IMR-90 (cell line): ENCODE measurements around the gene MYH9. TPM values are rescaled to one million over a fixed set of nuclear protein-coding genes. Genes with fewer than 3 reads are reported as not detected.

Source experiments
- ATAC-seq: fragments of 200-7000 bp; cut with Tn5 transposase; 2 replicates; pipeline ENCODE4 v1.9.1; 2020; ENCODE audit warnings: low read depth, mild to moderate bottlenecking, moderate library complexity
- BruUV-seq: library from RNA; stranded (reverse); fragments of 400-500 nt; replicated peaks from 2 replicates; lab custom pipeline; 2021; lab: Mats Ljungman, UMichigan
- CTCF ChIA-PET: fragments of 300-600 bp; formaldehyde crosslinking; extraction: SDS; loops from one replicate; lab custom pipeline; 2021; ENCODE audit warnings: antibody characterized with exemption; lab: Yijun Ruan, JAX
- POLR2A ChIA-PET: fragments of 300-600 bp; sonication (Branson Sonifier 250); formaldehyde crosslinking; loops from one replicate; lab custom pipeline; 2022; ENCODE audit warnings: antibody characterized with exemption; ENCODE audit not compliant: unreplicated experiment; lab: Charles Lee
- DNase-seq: peaks from one replicate; pipeline ENCODE4 v3.0.0; 2013
- H2AFZ ChIP-seq: replicated peaks from 2 replicates; pipeline ENCODE3; 2013; ENCODE audit warnings: low read length, mild to moderate bottlenecking; ENCODE audit not compliant: poor library complexity
- H2AK5ac ChIP-seq: 2 replicates; pipeline ENCODE4 v1.6.1; 2013; ENCODE audit warnings: low read depth, low read length, inconsistent platforms
- H2AK9ac ChIP-seq: replicated peaks from 2 replicates; pipeline ENCODE3; 2013; ENCODE audit warnings: mild to moderate bottlenecking, low read depth, low read length, moderate library complexity; ENCODE audit not compliant: poor library complexity
- H2BK120ac ChIP-seq: 2 replicates; pipeline ENCODE4 v1.6.1; 2013; ENCODE audit warnings: low read depth, low read length, inconsistent platforms
- H2BK15ac ChIP-seq: 3 replicates; pipeline ENCODE4 v1.6.1; 2013; ENCODE audit warnings: low read depth, low read length, inconsistent platforms
- H2BK20ac ChIP-seq: 2 replicates; pipeline ENCODE4 v1.6.1; 2013; ENCODE audit warnings: low read depth, mild to moderate bottlenecking, inconsistent platforms, low read length, moderate library complexity
- H2BK5ac ChIP-seq: 2 replicates; pipeline ENCODE4 v1.6.1; 2013; ENCODE audit warnings: mild to moderate bottlenecking, low read depth, low read length, inconsistent platforms; ENCODE audit not compliant: poor library complexity, severe bottlenecking
- H3K14ac ChIP-seq: replicated peaks from 2 replicates; pipeline ENCODE4 v1.6.1; 2013; ENCODE audit warnings: low read depth, low read length, inconsistent platforms
- H3K18ac ChIP-seq: 2 replicates; pipeline ENCODE4 v1.6.1; 2013; ENCODE audit warnings: low read depth, low read length, control low read depth
- H3K23ac ChIP-seq: 2 replicates; pipeline ENCODE4 v1.6.1; 2013; ENCODE audit warnings: low read depth, low read length, inconsistent platforms
- H3K27ac ChIP-seq: 2 replicates; pipeline ENCODE4 v1.5.1; 2013; ENCODE audit warnings: mild to moderate bottlenecking, control low read depth, low read length; ENCODE audit not compliant: insufficient read depth
- H3K27me3 ChIP-seq: 2 replicates; pipeline ENCODE4 v1.6.1; 2013; ENCODE audit warnings: low read length; ENCODE audit not compliant: control insufficient read depth, insufficient read depth
- H3K36me3 ChIP-seq: 2 replicates; pipeline ENCODE4 v1.6.1; 2013; ENCODE audit warnings: low read length, mixed read lengths; ENCODE audit not compliant: control insufficient read depth, insufficient read depth
- H3K4ac ChIP-seq: 2 replicates; pipeline ENCODE4 v1.6.1; 2013; ENCODE audit warnings: low read depth, low read length, inconsistent platforms
- H3K4me1 ChIP-seq: 2 replicates; pipeline ENCODE4 v1.6.1; 2013; ENCODE audit warnings: low read length, mixed read lengths; ENCODE audit not compliant: control insufficient read depth, insufficient read depth
- H3K4me2 ChIP-seq: 2 replicates; pipeline ENCODE4 v1.6.1; 2013; ENCODE audit warnings: low read depth, mild to moderate bottlenecking, control low read depth, low read length, moderate library complexity
- H3K4me3 ChIP-seq: 2 replicates; pipeline ENCODE4 v1.5.1; 2013; ENCODE audit warnings: low read depth, mild to moderate bottlenecking, control low read depth, low read length, moderate library complexity; ENCODE audit not compliant: insufficient read depth
- H3K56ac ChIP-seq: 2 replicates; pipeline ENCODE4 v1.6.1; 2013; ENCODE audit warnings: low read length, inconsistent platforms; ENCODE audit not compliant: insufficient read depth; ENCODE audit errors: extremely low read depth
- H3K79me1 ChIP-seq, 2 experiments: 2 replicates each; pipeline ENCODE4 v1.6.1; 2013; ENCODE audit warnings: low read length in 2 of 2, inconsistent platforms in 1 of 2, low read depth in 1 of 2
- H3K9ac ChIP-seq: 2 replicates; pipeline ENCODE4 v1.6.1; 2013; ENCODE audit warnings: low read depth, low read length, control low read depth
- H3K9me1 ChIP-seq: 2 replicates; pipeline ENCODE4 v1.6.1; 2013; ENCODE audit warnings: low read length, inconsistent platforms; ENCODE audit not compliant: insufficient read depth
- H3K9me3 ChIP-seq: 2 replicates; pipeline ENCODE4 v1.6.1; 2013; ENCODE audit warnings: low read length; ENCODE audit not compliant: control insufficient read depth, insufficient read depth
- H4K20me1 ChIP-seq: 2 replicates; pipeline ENCODE4 v1.6.1; 2013; ENCODE audit warnings: low read length, inconsistent platforms; ENCODE audit not compliant: insufficient read depth
- H4K5ac ChIP-seq: 2 replicates; pipeline ENCODE4 v1.6.1; 2013; ENCODE audit warnings: mild to moderate bottlenecking, low read depth, low read length, control low read depth
- H4K8ac ChIP-seq, 2 experiments: 2 replicates each; pipeline ENCODE4 v1.6.1; 2013; ENCODE audit warnings: low read depth in 2 of 2, low read length in 2 of 2, control low read depth in 1 of 2, inconsistent platforms in 1 of 2
- H4K91ac ChIP-seq: 2 replicates; pipeline ENCODE4 v1.6.1; 2013; ENCODE audit warnings: low read depth, low read length, inconsistent platforms; ENCODE audit not compliant: insufficient read depth
- MAZ ChIP-seq: IDR thresholded peaks from 2 replicates; pipeline ENCODE4 v1.6.1; 2012; ENCODE audit warnings: low read depth, mild to moderate bottlenecking, low read length, improper control_type of control experiment, moderate library complexity, borderline replicate concordance
- SMC3 ChIP-seq: fragments of 150-350 bp; IDR thresholded peaks from 2 replicates; pipeline ENCODE4 v1.6.1; 2016; ENCODE audit warnings: low read depth, mild to moderate bottlenecking, antibody characterized with exemption, low read length, moderate library complexity
- WGBS, 2 experiments: methylation state at CpG; one replicate each; pipeline versions ENCODE4 v1.1.5 to v1.1.7; 2013; ENCODE audit warnings: missing lambda C conversion rate in 2 of 2; ENCODE audit not compliant: insufficient read length in 1 of 2; ENCODE audit errors: extremely low coverage in 2 of 2; 5-methylcytosine and 5-hydroxymethylcytosine counted together
- dilution Hi-C: fragments of 300-500 bp; cut with HindIII; formaldehyde crosslinking; loops from one replicate; pipeline ENCODE4 v1.14.3; 2018; ENCODE audit warnings: low sequenced_read_pairs; ENCODE audit not compliant: unreplicated experiment
- in situ Hi-C: fragments of 300-500 bp; cut with MboI; formaldehyde crosslinking; loops from 3 replicates; pipeline ENCODE4 v1.14.3; 2019; ENCODE audit warnings: low sequenced_read_pairs, inconsistent platforms, mixed read lengths
- intact Hi-C: fragments of 100-400 bp; cut with micrococcal nuclease; formaldehyde crosslinking; loops from 2 replicates; pipeline ENCODE4 v1.10.0; 2022
- polyA plus RNA-seq, 3 experiments: library from polyadenylated mRNA; depleted of rRNA; stranded (reverse); fragments of >200 nt; gene quantifications; 2 replicates each; pipeline ENCODE4 v1.2.3, GENCODE V29; 2012; ENCODE audit warnings: low replicate concordance in 1 of 3
- total RNA-seq: library from RNA; depleted of rRNA; stranded (reverse); fragments of >200 nt; gene quantifications from 2 replicates; pipeline ENCODE4 v1.2.3, GENCODE V29; 2012

MYH9 gene
- total and polyA plus RNA-seq, 2 of the 4 experiments (the other 2 are of a cell fraction) = 475 to 554 TPM

DNA sequence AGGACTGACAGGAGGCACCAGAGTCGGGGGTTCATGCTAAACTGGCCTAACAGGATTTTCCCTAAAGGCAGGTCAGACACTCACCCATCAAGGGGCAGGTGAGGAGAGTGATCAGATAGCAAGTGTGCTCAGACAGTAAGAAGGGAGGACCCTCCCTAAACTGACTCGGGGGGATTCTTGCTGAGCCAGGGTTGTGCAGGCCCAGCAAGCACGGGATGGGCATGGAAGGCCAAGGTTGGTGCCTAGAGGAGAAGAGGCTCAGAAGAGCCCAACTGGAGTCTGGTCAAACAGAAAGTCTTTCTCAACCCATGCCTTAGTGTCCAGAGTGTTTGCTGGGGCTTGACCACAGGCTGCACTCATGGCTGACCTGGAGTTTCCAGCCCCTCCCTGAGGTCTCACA is 141.0 kb downstream of the MYH9 start:
- H2AFZ ChIP-seq = no peak overlapping the region
- ChIA-PET CTCF (no interaction called here), POLR2A (no interaction called here)
- H3K18ac ChIP-seq = no peak overlapping the region
- TF ChIP-seq MAZ (no peak), SMC3 (no peak)
- DNase-seq (no peak), ATAC-seq (no peak)
- H3K4me2 ChIP-seq = no peak overlapping the region
- no peak overlapping the region for H3K4ac ChIP-seq
- no TSS peak for BruUV-seq
- no peak overlapping the region for H3K27ac ChIP-seq
- no peaks in the 10 kb centered on the region for H3K9me1 ChIP-seq
- H4K5ac ChIP-seq = no peak overlapping the region
- no peaks in the 10 kb centered on the region for H3K36me3 ChIP-seq
- no peak overlapping the region for H2BK20ac ChIP-seq
- H4K20me1 ChIP-seq = no peaks in the 10 kb centered on the region
- dilution Hi-C loops = no loop called here
- H3K79me1 ChIP-seq = no peaks in the 10 kb centered on the region
- in situ Hi-C loops = no loop called here
- H4K8ac ChIP-seq = no peak overlapping the region
- H3K27me3 ChIP-seq = no peaks in the 10 kb centered on the region
- no peaks in the 10 kb centered on the region for H3K9me3 ChIP-seq
- WGBS, 2 experiments = no CpG with 5 or more reads among the region's 3 CpGs
- H2BK120ac ChIP-seq = no peak overlapping the region
- H2AK5ac ChIP-seq = no peak overlapping the region
- no peak overlapping the region for H3K23ac ChIP-seq
- H2AK9ac ChIP-seq = no peak overlapping the region
- no peak overlapping the region for H4K91ac ChIP-seq
- H2BK5ac ChIP-seq = no peak overlapping the region
- no peak overlapping the region for H3K9ac ChIP-seq
- intact Hi-C loops = no loop called here
- H3K4me3 ChIP-seq = no peak overlapping the region
- H2BK15ac ChIP-seq = no peak overlapping the region
- H3K56ac ChIP-seq = no peak overlapping the region
- no peak overlapping the region for H3K14ac ChIP-seq
- H3K4me1 ChIP-seq = no peaks in the 10 kb centered on the region
